Hematopoietic multipotent progenitor cell (in vitro differentiated cells): Measurements from ENCODE around the gene CNP. TPM values are rescaled to one million over a fixed set of nuclear protein-coding genes. Genes with fewer than 3 reads are reported as not detected.

Experiments
- DNase-seq, 3 donors: peaks; one replicate each; pipeline ENCODE4 v3.0.0-alpha.2; 2011 to 2015; ENCODE audit warnings: low read depth in 2 of 3, low spot score in 2 of 3
- total RNA-seq: library from RNA; depleted of rRNA; stranded (reverse); fragments of >200 nt; gene quantifications from one replicate; pipeline ENCODE4 v1.2.3, GENCODE V29; 2012

The CNP gene
- total RNA-seq, 1 donor: 38.5 TPM

DNA sequence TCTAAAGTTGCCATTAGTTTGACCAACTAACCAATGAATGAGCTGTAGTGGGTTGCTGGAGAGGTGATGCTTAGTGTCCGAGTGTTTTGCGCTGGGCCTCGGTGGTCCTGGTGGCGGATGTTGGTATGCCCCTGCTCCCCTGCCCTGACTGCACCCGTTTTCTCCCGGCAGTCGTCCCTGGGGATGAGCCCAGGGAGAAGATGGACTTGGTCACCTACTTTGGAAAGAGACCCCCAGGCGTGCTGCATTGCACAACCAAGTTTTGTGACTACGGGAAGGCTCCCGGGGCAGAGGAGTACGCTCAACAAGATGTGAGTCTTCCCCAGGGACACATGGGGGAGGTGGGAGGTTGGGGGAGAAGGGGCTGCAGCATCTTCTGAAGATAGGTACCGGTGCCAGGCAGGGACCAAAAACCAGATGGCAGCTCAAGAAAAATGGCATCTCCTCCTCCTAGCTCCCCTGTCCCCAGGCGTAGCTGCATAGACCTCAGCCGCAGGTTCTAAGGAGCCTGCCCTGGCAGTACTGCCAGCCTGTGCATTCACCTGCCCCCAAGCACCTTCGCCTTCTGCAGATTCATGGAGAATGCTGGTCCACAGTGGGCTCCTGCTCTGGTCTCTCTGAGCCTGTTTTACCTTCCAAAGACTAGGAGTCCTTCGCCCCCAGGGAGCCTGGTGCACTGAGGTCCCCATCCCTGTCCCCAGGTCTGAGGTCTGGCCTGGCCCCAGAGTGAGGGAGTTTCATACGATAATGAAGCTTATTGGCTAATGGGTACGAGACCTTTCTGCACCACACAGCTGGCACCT, 5.3 kb downstream of the CNP start:
- no peak for DNase-seq

DNA sequence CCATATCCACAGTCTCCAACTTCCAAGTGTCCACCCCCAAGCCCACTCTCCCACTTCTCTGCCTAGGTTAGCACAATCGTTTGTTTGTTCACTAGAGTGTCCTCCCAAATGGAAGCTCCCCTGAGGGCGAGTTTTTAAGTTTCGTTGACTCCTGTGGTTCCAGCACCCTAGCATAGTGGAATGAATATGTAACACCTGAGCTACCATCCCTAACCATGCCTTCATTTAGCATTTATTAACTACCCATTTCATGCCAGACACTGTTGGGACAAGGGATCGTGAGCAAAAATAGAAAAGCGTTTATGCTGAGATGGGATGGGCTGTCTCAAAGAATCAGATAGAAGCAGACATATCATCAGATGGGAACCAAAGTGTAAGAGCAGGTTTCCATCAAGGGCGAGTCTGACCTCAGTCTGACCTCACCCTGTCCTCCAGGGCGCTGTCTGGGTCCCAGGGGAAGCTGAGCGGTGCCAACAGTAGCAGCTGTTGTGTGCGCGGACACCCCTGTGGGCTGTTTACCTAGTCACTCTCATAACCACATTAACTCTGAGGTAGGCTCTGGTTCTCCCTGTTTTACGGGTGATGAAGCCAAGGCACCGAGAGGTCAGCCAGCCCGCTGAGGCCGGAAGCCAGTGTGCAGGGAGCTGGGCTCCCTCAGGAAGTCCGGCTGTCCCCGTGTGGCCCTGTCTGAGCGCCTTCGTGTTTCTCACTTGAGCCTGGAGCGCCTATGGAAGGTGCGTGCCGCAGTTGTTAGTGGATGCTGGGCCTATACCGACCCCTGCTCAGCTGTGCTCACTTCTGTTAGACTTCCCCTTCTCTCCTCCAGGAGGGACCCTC, 6.2 kb downstream of the CNP start:
- DNase-seq: no peak

DNA sequence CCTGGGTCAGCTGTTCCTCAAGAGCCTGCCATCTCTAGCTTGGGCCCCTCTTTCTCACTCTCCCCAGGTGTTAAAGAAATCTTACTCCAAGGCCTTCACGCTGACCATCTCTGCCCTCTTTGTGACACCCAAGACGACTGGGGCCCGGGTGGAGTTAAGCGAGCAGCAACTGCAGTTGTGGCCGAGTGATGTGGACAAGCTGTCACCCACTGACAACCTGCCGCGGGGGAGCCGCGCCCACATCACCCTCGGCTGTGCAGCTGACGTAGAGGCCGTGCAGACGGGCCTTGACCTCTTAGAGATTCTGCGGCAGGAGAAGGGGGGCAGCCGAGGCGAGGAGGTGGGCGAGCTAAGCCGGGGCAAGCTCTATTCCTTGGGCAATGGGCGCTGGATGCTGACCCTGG, 6.8 kb downstream of the CNP start:
- no peak for DNase-seq

DNA sequence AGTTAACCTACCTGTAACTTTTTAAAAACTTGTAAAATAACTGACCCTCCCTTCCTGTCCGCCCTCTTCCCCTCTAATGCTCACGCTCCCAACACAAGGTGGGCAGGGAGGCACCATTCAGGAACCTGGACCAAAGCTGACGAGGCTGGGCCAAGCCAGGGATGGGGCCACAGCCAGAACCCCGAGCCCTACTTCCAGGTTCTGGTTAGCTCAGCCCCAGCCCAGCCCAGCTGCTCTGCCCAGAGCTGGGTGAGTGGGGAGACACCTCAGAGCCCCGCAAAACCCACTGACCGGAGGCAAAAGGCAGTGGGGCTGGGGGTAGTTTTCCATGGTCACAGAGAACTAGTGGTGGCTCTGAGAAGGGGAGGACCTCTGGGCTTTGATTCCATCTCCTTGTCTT, 7.4 kb downstream of the CNP start:
- no peak for DNase-seq

DNA sequence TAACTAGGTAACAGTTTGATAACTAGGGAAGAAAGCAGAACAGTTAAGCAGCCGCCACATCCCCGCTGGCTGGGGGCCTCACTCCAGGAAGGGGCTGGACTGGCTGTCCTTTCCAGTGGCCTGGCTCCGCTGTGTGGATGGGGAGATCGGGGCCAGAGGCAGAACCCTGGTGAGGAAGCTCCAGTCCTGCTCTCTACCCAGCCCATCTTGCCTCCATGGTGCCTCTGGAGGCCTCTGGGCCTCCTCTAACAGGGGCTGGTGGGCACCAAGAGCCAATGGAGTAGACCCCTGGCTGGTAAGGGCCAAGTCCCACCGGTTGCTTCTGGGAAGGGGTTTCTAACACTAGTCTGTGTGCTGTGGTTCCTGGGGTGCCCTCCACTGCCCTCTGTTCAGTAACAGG, 8.1 kb downstream of the CNP start:
- no peak for DNase-seq

DNA sequence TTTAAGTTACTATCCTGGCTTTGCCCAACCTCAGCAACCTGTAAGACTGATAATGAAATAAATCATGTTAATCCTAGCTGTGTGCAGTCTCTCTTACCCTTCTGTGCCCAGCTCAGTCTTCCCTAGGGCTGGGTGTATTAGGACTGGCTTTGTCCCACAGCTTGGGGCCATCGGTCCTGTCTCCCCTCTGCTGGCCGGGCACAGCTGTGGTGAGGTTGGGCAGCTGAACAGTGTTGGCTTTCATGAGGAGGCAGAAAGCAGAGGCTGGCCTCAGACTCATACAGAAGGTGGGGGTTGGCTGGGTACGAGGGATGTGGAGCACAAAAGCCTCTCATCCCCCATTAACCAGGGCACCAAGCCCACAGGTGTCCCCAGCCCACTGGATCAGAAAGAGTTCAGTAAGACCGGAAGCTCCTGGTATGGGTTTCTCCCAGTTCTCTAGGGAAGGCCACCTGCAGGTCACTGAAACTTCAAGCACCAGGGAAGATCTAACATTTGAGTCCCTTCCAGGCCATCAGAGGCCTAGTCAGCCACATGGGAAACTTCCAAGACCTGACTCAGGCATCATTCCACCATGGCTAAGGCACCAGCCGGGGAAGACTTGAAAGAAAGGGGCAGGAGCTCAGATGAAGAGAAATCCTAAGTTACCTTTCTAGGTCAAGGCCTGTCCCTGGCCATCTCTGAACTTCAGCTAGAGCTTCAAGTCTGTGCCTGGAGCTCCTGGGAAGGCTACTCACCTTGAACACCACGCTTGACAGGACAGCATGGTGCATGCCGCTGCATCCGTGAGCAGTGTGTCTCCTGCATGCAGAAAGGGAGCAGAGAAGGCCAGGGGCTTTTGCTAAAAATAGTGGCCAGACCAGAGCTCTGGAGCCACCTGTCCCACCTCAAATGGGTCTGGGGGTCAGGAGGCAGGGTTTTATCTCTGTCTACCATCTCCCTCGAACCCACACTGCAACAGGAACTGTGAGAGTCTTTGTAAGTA, 8.8 kb downstream of the CNP start:
- no peak for DNase-seq

DNA sequence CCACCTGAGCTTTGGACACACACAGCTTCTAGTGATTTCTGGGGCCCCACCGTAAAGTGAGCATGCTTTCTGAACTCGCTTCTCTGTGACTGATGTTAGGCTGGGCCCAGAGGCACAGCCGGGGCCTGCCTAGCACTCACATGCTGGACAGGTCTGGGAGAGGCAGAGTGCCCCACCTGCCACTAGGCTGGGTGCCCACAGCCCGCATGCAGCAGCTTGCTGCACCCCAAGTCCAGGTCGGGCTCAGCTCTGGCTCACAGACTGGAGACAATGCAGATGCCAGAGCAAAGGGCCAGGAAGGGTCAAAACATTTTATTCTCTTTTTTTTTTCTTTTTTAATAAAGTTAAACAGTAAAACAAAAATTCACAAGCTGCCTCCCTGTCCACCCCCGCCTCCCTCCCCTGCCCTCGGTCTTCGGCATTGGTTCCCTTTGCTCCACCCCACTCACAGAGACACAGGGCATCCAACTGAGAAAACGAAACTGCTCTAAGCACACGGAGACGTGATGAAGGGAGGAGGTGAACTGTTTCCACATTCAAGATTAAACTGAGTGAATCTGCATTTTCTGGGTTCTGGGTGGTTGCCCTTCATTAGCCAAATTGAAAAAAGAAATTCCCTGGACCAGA, 9.7 kb downstream of the CNP start:
- no peak for DNase-seq

DNA sequence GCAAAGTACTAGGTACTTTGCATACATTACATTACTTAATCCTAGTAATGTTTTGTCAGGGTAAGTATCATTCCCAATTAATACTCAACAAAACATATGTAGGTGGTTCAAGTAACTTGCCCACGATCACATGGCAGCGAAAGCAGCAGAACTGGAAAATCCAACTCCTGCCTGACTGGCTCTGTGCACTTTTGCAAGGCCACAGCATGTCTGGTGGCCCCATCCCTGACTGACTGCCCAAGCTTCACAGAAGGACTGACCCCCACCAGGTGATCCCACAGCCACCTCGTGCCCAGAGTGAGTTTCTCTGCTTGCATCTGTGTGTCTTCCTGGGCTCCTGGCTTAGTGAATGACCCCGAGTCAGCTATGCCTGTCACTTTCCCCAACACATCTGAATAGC, 11.4 kb downstream of the CNP start:
- no peak for DNase-seq

DNA sequence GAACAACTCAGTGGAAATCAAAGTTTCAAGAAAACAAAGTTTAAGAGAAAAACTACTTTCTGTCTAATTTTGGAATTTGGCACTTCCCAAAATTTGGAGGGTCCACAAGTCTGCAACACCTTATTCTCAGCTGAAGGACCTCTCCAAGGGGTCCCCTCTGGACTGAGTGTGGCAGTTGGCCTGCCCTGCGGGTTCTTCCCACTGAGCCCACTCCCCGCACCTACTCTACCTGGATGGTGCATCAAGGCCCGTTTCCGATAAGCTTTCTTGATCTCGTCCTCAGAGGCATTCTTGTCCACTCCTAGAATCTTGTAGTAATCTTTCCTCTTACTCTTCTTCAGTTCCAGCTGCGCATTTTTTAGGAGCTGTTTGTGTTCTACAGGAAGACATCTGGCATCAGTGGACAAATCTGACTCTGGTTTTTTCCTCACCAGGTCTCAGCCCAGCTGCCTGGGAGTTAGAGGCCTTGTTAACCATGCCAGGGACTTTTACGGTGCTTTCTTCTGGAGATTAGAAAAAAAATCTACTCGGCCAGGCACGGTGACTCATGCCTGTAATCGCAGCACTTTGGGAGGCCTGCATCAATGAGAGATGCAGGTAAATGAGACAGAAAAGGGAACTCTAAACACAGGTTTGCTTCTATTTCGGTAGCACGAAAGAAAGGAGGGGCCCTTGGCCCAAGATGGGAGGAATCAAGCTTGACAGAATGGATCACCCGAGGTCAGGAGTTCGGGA, 15.6 kb downstream of the CNP start:
- no peak for DNase-seq

DNA sequence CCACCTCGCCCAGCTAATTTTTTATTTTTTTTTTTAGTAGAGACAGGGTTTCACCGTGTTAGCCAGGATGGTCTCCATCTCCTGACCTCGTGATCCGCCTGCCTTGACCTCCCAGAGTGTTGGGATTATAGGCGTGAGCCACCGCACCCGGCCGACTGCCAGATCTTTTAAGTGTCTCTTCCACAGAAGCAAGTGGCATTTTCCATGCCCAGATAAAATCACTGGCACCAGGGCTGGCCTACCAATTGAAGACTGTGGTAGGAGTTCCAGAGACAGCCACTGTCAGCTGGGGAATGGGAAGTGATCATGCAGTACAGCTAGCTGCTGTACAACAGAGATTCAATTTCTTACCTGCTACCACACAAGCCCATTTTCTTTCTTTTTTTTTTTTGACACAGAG, 17.9 kb downstream of the CNP start:
- no peak for DNase-seq

DNA sequence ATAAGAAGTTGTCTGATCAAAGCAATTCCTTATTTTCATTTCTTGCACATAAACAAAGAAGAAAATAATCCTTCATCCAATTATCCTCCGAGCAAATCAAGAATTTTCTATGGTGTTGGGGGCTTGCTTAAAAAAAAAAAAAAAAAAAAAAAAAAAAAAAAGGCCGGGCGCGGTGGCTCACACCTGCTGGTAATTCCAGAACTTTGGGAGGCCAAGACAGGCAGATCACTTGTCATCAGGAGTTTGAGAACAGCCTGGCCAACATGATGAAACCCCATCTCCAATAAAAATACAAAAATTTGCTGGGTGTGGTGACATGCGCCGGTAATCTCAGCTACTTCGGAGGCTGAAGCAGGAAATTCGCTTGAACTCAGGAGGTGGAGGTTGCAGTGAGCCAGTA, 19.3 kb downstream of the CNP start:
- DNase-seq: no peak

DNA sequence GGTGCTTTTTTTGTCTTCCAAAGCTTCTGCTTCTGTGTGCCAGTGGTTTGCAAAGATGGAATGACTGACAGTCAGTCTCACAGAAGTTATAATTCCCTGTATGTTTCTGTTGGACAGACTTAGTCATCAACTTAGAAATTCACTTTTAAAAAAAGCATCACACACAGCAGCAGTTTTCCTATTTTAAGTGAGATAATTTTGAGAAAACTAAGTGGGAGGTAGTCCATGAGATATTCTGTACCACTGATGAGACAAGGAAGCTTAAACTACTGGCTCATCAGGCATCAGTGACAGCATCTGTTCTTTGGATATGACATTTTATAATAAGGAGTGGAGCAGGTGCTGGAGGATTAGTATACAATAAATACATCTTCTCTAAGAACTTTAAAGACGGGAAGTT, 20.0 kb downstream of the CNP start:
- no peak for DNase-seq

DNA sequence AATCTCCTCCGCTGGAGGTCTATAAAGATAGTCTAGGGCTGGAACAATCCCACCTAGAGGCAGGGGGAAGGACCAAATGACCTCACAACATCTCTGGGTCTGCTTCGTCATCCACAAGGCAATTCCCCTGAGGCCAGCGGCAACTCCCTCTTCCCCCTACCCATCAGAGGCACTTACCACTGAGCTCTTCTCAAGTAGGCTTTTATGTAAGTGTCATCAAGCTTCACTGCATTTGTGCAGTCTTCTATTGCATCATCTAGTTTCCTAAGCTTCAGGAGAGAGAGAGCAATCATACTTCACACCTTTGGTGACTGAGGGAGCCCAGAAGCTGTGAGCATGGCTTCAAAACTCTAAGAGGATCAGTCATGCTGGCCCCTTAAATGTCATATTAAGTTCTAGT, 21.0 kb downstream of the CNP start:
- DNase-seq: no peak

DNA sequence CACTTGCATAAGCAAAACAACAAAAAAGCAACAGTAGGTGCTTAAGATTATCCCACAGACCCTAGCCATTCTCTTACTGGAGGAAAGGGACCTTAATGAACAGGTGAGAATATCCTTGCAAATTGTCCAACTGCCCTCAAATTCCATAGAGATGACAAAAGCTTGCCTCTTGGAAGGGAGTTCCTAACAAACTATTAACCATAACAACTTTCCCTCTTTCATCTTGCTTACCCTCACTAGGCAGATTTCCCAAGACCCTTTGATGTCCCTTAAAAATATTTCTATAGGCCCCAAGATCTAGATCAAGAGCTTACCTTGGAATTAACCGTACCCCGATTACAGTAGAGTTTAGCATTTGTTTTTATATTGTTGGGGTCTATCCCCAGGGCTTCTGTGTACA, 21.8 kb downstream of the CNP start:
- no peak for DNase-seq

DNA sequence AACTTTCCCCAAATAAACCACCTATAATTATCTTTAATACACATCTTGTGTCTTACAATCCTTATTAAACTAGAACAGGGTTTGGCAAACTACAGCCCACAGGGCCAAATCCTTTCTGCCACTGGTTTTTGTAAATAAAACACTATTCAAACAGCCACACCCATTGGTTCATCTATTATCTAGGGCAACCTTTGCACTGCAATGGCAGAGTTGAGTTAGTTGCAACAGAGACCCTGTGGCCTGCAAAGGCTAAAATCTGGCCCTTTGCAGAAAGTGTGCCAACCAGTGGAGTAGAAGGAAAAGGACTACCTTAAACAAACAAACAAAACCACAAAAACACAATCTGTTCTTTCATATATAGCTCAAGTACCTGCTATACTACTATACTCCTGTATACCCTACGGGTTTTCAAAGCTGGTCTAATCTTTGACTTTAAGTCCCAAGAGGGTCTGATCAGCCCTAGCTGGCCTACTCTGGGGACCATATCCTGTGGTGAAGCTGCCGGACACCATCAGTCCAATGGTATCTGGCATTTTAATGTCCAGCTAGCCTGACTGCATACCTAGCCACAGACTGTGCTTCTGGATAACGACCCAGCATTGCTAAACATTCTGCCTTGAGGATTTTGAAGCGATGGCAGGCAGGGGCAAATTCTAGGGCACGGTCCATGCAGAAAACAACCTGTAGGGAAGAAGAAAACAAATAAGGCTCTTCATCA, 23.3 kb downstream of the CNP start:
- DNase-seq: no peak

DNA sequence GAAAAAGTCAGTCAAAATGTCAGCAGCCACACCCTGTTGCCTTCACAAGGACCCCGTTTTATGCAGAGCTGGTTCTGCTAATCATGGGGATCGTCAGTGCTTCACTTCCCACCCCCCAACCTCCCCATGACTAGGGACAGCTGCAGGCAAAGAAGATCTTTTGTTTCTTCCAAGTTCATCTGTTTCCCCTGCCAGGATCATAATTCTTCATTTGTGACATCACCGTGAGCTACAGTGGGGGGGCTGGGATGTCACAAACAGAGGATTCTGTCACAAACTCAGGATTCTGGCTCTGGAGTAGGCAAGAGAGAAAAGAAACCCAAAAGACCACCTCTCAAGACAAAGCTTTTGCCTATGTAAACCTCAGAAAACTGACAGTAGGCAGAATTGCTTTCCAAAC, 26.0 kb downstream of the CNP start:
- DNase-seq: no peak

DNA sequence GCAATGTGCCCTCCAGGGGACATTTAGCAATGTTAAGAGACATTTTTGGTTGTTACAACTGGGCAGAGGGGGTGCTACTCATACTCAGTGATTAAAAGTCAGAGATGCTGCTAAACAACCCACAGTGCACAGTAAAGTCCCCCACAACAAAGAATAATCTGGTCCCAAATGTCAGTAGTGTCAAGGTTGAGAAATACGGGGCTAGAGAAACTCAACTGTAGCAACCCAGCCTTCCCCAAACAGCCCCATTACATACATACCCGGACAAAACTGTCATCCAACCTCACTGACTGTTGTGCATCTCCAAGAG, 30.2 kb downstream of the CNP start:
- no peak for DNase-seq

DNA sequence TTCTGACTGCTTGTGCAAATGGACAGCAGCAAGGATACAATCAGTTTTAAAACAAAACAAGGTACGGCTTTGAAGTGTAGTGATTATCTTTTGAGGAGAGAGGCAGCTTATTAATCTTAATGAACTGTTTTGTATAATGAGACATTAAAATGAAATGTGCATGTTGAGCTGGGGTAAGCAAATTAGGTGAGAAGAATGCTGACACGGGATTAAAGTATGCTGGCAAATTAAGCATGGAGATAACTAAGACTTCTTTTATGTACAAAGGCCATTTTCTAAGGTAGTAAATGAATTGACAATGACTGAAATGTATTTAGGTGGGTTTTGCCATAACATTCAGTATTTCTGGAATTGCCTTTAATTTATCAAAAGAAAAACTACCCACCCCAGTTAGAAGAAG, 31.9 kb downstream of the CNP start:
- no peak for DNase-seq

DNA sequence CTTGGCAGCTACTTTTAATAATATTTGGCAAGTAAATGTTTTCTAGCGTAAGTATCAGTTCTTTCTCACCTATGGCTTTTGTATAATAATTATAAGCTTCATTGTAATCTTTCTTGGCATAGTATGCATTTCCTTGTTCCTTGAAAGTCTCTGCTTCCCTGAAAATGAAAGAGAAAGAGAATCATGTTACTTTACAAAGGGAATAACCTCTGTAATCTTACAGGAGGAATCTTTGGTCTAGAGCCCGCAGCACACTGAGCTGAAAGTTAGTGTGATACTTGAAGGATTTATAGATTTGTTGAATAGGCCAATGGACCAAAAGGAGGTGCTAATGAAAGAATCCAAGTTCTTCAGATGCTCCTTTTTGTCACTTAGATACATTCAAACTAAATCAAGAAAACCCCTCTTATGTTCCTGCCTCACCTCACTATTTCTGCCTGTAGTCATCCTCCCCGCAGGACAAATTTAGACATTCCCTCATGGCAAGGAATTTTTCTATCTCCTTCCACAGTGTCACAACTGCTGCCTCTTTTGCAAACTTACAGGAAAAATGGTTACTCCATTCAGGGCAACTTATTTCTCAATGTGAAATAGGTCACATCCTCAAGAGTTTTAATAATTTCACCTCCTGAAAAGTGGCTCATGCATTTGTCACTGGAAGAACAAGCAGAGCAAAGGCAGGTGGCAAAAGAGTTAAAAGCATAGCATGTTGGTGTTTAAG, 34.0 kb downstream of the CNP start:
- no peak for DNase-seq
